NCI-H2196 treated with DMSO at 0.1 percent for 48 hours (cell line): ENCODE measurements around the gene PPP2R5C.

Source experiments
- DNase-seq: peaks from one replicate; lab custom pipeline; 2025; ENCODE audit not compliant: unreplicated experiment; lab: John Stamatoyannopoulos, UW

The PPP2R5C gene

DNA sequence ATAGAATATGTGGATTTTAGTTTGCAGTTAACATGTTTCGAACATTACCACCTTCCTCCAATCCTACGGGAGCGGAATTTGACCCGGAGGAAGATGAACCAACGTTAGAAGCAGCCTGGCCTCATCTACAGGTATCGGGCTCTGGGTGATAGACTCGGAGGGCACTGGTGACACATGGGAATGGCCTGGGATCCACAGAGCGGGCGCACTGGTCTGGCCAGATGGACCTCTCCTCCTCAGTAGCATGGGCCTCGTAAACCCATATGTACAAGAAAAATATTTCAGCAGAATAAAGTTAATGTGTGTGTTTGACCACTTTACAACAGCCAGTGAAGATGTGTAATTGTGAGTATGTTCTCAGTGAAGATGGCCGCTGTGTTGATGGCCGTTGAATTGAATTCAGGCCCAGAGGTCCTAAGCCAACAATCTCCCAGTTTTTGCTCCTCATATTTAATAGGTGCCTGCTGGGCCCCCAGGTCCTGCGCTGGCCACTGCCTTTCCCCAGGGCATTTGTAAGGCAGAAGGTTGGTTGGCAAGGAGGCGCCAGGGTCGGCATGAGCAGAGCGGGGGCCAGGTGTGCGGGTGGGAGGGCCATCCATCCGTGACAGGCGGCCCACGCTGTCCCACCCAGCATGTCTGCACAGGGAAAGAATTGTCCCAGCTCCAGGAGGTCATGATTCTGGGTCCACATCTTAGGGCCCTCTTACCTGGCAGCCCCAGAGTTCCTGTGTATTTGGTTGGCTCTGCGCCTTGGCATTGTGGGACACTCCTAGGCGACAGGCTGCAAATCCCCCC, 120.8 kb downstream of the PPP2R5C start:
- no peak for DNase-seq

DNA sequence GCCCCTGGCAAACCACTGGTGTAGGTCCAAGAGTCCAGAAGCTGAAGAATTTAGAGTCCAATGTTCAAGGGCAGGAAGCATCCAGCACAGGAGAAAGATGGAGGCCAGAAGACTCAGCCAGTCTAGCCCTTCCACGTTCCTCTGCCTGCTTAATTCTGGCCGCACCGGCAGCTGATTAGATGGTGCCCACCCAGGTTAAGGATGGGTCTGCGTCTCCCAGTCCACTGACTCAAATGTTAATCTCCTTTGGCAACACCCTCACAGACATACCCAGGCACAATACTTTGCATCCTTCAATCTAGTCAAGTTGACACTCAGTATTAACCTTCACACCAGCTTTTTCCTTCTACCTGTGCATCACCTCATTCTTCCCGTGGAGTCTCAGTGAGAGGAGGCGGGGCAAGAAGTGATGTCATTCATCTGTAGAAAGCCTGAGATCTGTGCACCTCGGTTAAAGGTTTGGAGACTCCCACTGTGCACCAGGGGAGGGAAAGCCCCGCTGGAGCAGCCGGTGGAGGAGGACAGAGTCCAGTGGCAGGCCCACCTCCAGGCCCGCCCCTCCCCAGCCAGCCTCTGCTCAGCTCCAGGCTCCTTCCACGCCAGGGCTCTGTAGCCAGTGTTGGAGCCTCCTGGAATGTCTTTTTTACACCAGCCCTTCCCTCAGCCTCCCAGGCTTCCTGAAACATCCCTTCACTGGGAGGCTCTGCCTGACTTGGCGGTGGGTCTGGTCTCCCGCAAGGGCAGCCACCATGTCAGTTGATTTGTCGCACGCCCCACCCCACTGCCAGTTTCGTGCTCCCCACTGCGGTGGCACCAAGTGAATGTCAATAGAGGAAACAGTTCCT, 122.8 kb downstream of the PPP2R5C start:
- no peak for DNase-seq

DNA sequence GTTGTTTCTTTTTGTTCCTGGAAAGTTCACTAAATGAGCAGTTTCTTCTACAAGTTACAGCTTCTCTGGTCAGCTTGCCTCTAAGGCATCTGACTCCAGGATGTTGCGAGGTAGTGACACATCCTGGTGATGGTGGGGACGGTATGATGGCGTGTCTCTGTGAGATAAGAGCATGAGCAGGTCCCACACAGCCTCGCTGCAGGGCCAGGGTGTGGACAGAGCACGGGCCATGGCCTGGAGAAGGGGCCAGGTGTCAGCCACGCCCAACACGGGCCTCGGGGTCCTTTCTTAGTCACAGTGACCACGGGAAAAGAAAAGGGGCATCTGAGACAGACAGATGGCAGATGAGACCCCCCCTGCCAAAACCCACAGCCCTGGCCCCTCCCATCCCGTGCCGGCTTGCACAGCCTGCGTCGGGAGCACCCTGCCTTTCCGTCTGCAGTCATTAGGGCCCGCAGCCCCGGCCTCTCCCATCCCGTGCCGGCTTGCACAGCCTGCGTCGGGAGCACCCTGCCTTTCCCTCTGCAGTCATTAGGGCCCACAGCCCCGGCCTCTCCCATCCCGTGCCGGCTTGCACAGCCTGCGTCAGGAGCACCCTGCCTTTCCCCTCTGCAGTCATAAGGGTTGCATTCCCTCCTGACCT, 123.5 kb downstream of the PPP2R5C start:
- DNase-seq, result no peak

DNA sequence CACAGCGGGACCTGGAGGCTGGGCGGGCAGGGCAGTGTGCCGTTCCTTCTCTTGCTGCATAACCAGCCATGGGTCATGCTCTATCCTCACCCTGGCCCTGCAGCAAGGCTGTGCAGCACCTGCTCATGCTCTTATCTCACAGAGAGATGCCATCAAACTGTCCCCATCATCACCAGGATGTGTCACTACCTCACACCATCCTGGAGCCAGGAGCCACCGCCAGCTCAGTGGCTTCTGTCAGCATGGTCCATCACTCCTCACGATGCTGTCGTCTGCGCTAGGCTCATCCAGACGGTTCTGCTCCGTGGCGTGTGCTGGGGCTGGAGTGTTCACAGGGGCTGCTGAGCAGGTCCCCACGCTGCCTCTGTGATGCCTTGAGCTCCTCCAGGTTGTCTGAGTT, 125.7 kb downstream of the PPP2R5C start:
- DNase-seq, result no peak

DNA sequence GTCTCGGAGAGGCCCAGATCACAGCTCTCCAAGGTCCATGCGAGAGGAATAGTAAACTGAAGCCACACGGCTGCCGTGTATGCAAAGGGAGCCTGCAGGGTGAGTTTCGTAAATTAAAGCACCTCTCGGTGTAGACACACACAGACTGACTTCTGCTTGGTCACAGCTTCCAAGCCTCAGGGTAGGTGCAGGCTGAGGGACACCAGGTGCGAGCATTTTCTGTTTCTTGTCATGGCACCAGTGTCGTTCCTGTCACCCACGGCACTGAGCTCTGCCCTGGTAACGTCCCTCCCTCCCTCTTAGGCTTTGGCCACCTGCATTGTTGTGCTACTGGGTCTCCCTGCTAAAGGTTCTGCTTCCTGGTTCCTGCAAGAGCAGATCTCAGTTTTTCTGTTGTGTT, 126.7 kb downstream of the PPP2R5C start:
- DNase-seq, result no peak

DNA sequence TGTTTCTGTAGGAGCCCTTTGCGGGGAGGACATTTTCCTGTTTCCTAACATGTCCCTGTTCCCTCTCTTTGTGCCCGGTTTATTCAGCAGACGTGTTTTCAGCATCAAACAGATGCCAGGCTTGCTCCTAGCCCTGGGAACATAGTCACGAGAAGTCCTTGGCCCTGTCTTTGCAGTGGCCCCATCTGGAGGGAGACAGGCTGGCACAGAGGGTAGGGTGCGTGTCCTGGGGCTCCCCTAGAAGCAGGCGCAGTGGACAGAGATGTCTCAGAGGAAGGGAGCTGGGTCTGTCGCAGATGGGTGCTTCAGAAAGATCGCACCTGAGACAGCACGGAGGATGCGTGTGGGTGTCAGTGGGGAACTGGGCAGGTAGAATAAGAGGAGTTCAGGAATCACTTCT, 127.9 kb downstream of the PPP2R5C start:
- DNase-seq, result no peak

DNA sequence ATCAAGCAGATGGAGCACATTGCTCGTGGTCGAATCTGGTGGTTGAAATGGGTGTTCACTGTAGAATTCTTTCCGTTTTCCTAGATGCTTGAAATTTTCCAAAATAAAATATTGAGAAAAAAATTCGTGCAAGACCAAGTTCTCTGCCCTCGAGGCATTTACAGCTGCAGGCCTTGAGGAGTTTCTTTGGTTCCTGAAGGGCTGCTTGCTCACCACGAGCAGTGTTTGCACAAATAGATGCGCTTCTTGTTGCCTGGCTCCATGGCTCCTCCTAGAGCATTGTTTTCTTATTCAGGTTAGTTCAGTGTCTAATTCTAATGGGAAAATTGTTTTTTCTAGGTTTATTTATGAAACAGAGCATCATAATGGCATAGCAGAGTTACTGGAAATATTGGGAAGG, 128.4 kb downstream of the PPP2R5C start:
- DNase-seq, result no peak

DNA sequence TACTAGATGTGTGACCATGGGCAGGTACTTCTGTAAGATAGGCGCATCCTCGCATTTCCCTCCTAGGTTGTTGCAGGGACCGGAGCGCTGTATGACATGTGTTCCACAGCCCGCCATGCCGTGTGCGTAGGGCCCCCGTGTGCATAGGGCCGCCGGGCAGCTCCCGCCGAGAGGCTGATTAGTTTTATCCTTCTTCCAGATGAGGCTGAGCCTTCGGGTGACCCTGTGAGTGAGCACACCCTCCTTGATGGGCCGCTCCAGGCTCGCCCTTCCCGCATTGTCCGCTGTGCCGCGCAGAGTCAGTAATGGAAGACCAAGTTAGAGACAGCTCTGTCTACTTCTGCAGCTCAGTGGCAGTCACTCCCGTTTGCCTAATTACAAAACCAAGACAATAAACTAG, 130.0 kb downstream of the PPP2R5C start:
- DNase-seq, result no peak

DNA sequence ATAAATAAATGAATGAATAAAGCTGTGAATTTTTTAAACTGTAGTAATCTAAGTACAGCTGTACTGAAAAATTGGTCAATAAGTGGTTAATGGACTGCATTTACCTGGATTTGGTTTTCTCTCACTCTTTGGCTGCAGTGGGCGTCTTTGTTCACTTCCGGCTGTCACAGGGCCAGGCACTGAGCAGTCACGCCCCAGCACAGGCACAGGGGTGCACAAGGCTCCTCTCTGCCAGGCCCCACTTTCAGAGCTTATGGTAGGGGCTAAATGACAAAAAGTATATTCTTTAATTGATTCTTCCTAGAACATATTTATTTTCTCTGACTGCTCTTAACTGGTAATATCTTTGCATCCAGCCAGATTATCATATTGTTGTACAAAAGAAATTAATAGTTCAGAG, 132.2 kb downstream of the PPP2R5C start:
- DNase-seq, result no peak

DNA sequence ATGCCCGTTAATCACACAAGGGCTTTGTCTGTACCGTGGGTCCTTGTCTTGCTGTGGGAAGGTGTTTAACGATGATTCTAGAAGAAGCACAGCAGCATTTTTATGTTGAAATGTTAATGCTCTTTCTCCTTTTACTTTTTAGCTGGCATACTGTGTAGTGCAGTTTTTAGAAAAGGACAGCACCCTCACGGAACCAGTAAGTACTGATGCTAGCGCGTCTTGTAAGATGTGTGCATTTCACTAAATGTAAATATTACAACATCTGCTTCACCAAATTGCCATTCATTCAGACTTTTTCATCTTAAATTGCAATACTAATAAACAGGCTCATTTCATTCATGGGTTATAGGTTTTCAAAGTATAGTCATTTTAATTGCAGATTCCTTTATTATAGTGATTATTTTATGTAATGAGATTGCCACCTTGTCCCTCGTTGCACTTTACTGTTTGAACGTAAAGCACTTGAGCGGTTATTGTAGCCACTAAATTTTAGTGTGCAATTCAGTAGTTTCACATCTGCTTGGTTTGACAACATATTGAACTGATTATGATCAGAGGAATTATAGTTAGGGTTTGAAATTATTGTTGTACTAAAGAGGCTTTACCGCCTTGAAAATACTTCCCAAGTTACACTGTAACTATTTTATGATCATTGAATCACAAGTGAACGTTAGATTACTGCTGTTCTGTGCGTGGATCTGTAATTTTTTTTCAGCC, 133.0 kb downstream of the PPP2R5C start:
- DNase-seq, result no peak

DNA sequence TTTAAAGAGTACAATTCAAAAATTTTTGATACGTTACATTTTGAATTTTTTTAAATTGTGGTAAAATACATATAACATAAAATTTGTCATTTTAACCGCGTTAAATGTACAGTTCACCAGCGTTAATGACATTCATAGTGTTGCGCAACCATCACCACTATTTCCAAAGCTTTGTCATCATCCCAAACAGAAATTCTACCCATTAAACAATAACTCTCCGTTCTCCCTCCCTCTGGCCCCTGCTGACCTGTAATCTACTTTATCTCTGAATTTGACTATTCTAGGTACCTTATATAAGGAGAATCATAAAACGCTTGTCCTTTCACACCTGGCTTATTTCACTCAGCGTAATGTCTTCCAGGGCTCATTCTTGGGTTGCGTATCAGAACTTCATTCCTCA, 133.7 kb downstream of the PPP2R5C start:
- DNase-seq, result no peak

DNA sequence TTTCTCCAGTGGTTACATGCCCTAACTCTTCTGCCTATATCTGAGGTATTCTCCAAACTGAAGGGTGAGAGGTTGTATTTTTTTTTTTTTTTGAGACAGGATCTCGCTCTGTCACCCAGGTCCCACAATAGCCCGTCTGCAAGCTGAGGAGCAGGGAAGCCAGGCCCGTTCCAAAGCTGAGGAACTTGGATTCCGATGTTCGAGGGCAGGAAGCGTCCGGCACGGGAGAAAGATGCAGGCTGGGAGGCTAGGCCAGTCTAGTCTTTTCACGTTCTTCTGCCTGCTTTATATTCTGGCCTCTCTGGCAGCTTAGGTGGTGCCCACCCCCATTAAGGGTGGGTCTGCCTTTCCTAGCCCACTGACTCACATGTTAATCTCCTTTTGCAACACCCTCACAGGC, 135.8 kb downstream of the PPP2R5C start:
- no peak for DNase-seq

DNA sequence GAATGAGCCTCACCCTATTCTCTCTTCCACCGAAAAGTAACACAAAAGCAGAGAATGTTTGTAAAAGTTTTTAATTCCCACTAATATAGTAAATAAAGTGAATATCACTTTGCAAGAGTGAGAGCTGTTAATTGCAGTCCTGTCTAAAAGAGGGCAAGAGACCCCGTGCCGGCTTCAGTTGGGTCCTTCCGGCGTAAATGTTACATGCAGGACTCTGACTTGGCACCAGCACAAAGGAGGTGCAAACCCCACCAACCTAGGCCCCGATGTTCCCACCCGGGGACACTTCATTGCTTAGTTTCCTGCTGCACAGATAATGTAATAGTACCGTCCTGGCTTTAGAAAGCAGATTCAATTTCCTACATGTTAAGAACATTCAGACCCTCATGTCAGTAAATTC, 136.9 kb downstream of the PPP2R5C start:
- DNase-seq, result no peak

DNA sequence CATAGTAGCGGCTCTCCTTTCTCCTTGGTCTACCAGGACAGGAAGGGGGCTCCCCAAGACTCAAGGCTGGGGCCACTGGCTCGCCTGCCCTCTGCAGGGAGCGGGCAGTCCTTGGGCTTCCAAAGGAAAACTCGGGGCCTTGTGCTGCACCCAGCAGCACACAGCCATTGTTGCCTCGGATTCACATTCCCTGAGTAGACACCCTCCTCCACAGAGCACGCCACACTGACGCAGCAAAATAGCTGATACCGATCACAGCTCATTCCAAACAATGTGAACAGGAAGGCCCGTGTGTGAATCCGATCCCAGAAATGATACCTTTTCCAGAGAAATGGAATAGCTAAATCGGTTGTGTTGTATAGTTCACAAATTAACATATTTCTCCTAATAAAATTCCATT, 137.8 kb downstream of the PPP2R5C start:
- DNase-seq, result no peak

DNA sequence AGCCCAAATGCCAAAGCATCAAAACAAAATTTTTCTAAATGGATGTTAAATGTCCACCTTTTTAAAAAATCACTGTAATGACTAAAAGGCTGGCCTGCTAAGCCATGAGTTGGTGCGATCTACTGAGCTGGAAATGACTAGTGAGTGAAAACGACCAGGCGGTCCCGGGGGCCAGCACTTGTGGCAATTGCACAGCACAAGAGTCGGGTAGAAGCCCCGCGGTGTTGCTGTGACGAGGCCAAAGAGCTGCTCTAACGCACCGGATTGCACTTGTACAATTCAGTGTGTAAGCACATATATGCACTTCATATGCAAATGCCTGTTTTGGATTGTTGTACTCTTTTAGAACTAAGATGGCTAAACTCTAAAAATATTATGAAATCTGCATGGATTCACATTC, 138.7 kb downstream of the PPP2R5C start:
- DNase-seq, result no peak

DNA sequence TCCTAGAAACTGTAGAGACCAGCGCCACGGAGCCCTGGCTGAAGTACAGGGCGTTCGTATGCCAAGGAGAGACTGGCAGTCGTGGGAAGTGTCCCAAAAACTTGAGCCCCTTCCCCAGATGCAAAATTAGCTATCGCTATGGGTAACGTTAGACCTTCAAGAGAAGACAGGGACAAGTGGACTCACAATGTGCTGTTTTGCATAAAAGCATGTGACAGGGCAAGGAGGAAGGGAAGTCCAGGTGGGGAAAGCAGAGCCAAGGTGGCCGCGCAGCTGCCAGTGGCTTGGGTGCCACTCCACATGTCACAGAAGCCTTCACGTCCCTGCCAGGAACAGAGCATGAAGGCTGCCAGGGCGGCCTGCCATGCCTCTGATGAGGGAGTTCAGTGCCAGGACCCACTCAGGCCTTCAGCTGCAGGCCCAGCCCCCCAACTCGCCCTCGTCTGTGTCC, 141.6 kb downstream of the PPP2R5C start:
- no peak for DNase-seq

DNA sequence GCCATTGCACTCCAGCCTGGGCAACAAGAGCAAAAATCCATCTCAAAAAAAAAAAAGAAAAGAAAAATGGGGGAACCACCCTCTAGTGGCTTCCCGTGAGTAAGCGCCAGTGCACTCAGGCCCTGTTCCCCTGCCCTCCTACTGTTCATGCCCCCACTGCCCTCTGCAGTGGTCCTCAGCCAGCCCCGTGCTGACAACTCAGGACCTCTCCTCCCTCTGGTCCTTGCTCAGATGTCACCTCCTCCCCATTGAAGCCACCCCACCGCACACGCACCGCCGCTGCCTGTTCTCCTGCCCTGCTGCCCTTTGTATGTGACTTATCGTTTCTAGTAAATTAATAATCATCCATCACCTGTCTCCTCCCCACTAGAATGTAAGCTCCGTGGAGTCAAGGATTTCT, 144.1 kb downstream of the PPP2R5C start:
- DNase-seq, result no peak

DNA sequence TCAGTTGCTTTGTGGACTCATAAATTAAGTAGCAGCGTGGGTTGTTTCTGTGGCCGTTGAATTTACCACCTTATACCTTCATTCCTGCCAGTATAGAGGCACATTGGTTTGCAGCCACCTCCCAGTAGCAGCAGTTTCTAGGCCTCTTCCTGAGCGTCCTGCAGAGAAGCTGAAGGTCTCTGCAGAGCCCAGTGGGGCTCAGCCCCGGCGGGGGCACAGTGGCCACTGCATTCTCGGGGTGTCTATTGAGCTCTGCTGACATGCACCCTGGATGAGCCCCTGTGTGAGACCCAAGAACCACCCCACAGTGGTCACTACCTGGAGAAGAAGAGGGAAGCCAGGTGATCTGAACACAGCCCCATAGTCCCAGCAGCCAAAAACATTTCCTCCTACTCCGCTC, 145.1 kb downstream of the PPP2R5C start:
- no peak for DNase-seq

DNA sequence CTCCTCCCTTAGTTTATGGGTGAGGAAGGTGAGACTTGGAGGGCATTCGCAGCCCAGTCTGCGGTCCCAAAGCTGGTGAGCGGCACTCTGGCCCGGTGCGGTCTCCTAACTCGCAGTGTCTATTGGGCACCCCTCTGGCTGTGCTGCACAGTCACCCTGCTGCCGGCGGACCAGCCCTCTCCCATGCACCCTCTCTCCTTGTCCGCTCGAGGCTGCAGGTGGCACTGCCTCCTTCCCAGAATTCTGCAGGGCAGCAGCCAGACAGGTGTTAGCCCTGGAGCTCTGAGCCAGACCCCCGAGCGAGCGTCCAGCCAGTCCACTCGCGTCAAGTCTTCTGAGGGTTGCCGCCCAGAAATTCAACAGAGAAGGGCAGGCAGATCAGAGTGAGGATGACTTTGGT, 146.1 kb downstream of the PPP2R5C start:
- DNase-seq, result no peak

DNA sequence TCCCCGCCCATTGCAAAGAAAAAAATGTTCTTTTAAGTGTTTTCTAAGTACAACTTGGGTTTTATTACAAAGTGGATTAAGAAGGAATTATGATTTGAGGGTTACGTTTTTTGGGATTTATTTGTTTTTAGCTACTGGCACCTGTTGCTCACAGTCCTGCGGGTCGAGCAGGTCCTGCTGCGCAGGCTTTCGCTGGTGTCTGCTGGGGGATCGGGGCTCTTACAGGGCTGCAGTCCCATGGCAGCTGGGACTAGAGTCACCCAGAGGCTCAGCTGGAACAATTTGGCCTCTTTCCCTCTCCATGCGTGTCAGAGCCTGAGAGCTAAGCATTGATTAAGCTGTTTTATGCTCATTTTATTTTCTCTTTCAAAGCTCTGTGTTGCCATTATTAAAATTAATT, 147.3 kb downstream of the PPP2R5C start:
- no peak for DNase-seq

DNA sequence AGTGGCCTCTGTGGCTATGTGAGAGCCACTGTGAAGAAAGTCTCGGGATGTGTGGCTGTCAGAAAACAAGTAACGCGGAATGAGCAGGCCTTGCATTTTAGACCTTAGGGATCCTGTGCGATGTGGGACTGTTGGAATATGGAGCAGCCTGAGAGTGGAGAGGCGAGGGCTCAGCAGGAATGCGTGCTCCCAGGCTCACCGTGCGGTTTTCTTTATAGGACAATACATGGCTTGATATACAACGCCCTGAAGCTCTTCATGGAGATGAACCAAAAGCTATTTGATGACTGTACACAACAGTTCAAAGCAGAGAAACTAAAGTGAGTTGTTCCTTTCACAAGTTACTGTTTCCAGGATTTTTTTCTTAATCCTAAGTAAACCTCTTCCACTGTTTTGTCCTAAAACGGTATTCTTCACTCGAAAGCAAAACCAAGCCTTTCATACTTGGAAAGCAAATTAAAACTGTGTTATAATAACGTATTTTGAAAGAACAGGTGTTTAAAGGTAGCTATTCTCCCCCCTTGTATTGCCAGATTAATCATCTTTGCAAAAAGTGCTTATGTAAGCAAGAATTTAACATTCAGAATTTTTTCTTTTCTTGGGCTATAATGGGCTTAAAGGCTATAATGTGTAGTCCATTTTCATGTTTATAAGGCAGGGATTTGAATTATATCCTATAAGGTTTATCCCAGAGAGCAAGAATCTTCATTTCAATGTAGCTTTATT, 148.0 kb downstream of the PPP2R5C start:
- DNase-seq, result no peak
